OCI-LY7 (cell line): ENCODE data around the gene LONP2. TPM values are rescaled to one million over a fixed set of nuclear protein-coding genes. Genes with fewer than 3 reads are reported as not detected.

Experiments used
- BruUV-seq: library from RNA; stranded (reverse); fragments of 400-500 nt; replicated peaks from 2 replicates; lab custom pipeline; 2021; lab: Mats Ljungman, UMichigan
- CTCF ChIA-PET: fragments of 300-600 bp; sonication (Branson Sonifier 250); formaldehyde crosslinking; loops from one replicate; lab custom pipeline; 2022; ENCODE audit warnings: antibody characterized with exemption; ENCODE audit not compliant: unreplicated experiment; lab: Charles Lee
- POLR2A ChIA-PET: fragments of 300-600 bp; sonication (Branson Sonifier 250); formaldehyde crosslinking; loops from one replicate; lab custom pipeline; 2022; ENCODE audit warnings: antibody characterized with exemption; lab: Charles Lee
- DNase-seq: peaks from one replicate; pipeline ENCODE4 v3.0.0-alpha.2; 2015; ENCODE audit warnings: low spot score
- H2AFZ ChIP-seq: fragments of 200-600 bp; sonication (generic), shearing (Covaris generic); 2 replicates; pipeline ENCODE4 v1.6.1; 2014; ENCODE audit warnings: mild to moderate bottlenecking, antibody characterized with exemption, low read length, moderate library complexity
- H3K27ac ChIP-seq: fragments of 200-600 bp; sonication (generic); 2 replicates; pipeline ENCODE4 v1.5.1; 2014; ENCODE audit warnings: mixed run types, low read depth, mild to moderate bottlenecking, moderate library complexity, low read length, inconsistent platforms; ENCODE audit not compliant: poor library complexity, severe bottlenecking
- H3K36me3 ChIP-seq: fragments of 200-600 bp; sonication (generic); 2 replicates; pipeline ENCODE4 v1.6.1; 2014; ENCODE audit warnings: mild to moderate bottlenecking, antibody characterized with exemption, low read length, moderate library complexity, mixed read lengths; ENCODE audit not compliant: insufficient read depth
- H3K4me1 ChIP-seq: fragments of 200-600 bp; sonication (generic); 2 replicates; pipeline ENCODE4 v1.5.1; 2014; ENCODE audit warnings: mild to moderate bottlenecking, low read length; ENCODE audit not compliant: insufficient read depth, poor library complexity, severe bottlenecking
- H3K4me2 ChIP-seq: fragments of 200-600 bp; sonication (generic); 2 replicates; pipeline ENCODE4 v1.6.1; 2014; ENCODE audit warnings: mild to moderate bottlenecking, low read length
- H3K4me3 ChIP-seq: fragments of 200-600 bp; sonication (generic); 2 replicates; pipeline ENCODE4 v1.5.1; 2014; ENCODE audit warnings: mild to moderate bottlenecking, low read depth, low read length; ENCODE audit not compliant: poor library complexity, severe bottlenecking
- H3K79me2 ChIP-seq: fragments of 200-600 bp; sonication (generic); 2 replicates; pipeline ENCODE4 v1.6.1; 2016; ENCODE audit warnings: low read depth, mild to moderate bottlenecking, low read length, moderate library complexity, mixed read lengths; ENCODE audit not compliant: insufficient read depth
- H3K9me2 ChIP-seq: fragments of 200-600 bp; sonication (generic); 2 replicates; pipeline ENCODE4 v1.6.1; 2016; ENCODE audit warnings: mild to moderate bottlenecking, low read length, mixed read lengths; ENCODE audit not compliant: insufficient read depth
- H3K9me3 ChIP-seq: fragments of 200-600 bp; sonication (generic); 2 replicates; pipeline ENCODE4 v1.6.1; 2014; ENCODE audit warnings: mild to moderate bottlenecking, mixed run types, low read length, mixed read lengths
- H4K20me1 ChIP-seq: fragments of 200-600 bp; sonication (generic); 2 replicates; pipeline ENCODE4 v1.6.1; 2014; ENCODE audit warnings: mild to moderate bottlenecking, antibody characterized with exemption, low read length, moderate library complexity, mixed read lengths; ENCODE audit not compliant: insufficient read depth
- CTCF ChIP-seq: fragments of 200-600 bp; sonication (generic); conservative IDR thresholded peaks from 2 replicates; pipeline ENCODE4 v1.5.1; 2014; ENCODE audit warnings: mild to moderate bottlenecking, antibody characterized with exemption, low read length, moderate library complexity, mixed read lengths
- EZH2phosphoT487 ChIP-seq: fragments of 200-600 bp; sonication (generic); IDR thresholded peaks from 2 replicates; pipeline ENCODE4 v1.6.1; 2018; ENCODE audit warnings: low read depth, borderline replicate concordance, mild to moderate bottlenecking, mixed run types, antibody characterized with exemption, low read length, moderate library complexity, mixed read lengths
- intact Hi-C: fragments of 100-400 bp; cut with micrococcal nuclease; formaldehyde crosslinking; loops from one replicate; pipeline ENCODE4 v1.10.0; 2022; ENCODE audit not compliant: unreplicated experiment
- total RNA-seq, 2 experiments: library from RNA; depleted of rRNA in 1 of 2; stranded (reverse); fragments of >200 nt in 1 of 2; shearing (Covaris generic) in 1 of 2; gene quantifications; 2 replicates each; pipeline ENCODE4 v1.2.3, GENCODE V29; 2014 to 2022

Gene LONP2
- total RNA-seq, 2 experiments from 2014 or later = 13.0 to 23.3 TPM

- Histone ChIP-seq H3K4me1 (no peaks in the 10 kb centered on the region), H3K79me2 (peaks cover 8% of the 10 kb centered on the region; the same call in 1 of the 2 replicates), H3K9me3 (no peaks in the 10 kb centered on the region), H2AFZ (no peak overlapping the region), H3K27ac (no peak overlapping the region), H3K9me2 (no peaks in the 10 kb centered on the region), H4K20me1 (peaks cover 27% of the 10 kb centered on the region; the same call in 1 of the 2 replicates), H3K36me3 (peaks cover 52% of the 10 kb centered on the region), H3K4me3 (no peak overlapping the region), H3K4me2 (no peak overlapping the region)
- ChIA-PET CTCF (interaction anchor here (0.5 kb wide), 1 partner anchor 14 kb away, joined by 3 read pairs; no protein-coding TSS in a partner anchor), POLR2A (interaction anchor here (0.7 to 0.9 kb wide), 2 partner anchors 10 to 12 kb away, joined by 3 read pairs; no protein-coding TSS in a partner anchor)
- TF ChIP-seq EZH2phosphoT487 (no peak), CTCF (no peak)
- intact Hi-C loops = loop anchor here (5.0 kb wide), 1 partner anchor 187 kb away; no protein-coding TSS in a partner anchor
- BruUV-seq = no TSS peak
- DNase-seq = no peak
Observed at GRCh38 chr16:48354877-48355855, 111.1 kb downstream of the LONP2 start.

- H3K4me1 ChIP-seq = peaks cover 6% of the 10 kb centered on the region
- DNase-seq = no peak
- H4K20me1 ChIP-seq = peaks cover 33% of the 10 kb centered on the region; the same call in 1 of the 2 replicates
- H3K4me3 ChIP-seq = no peak overlapping the region
- H3K27ac ChIP-seq = no peak overlapping the region
- intact Hi-C loops = no loop called here
- CTCF ChIA-PET = no interaction called here
- TF ChIP-seq EZH2phosphoT487 (no peak), CTCF (no peak)
- POLR2A ChIA-PET = interaction anchor here (0.6 to 1.0 kb wide), 5 partner anchors 20 to 302 kb away, joined by 3 to 4 read pairs (median 3); no protein-coding TSS in a partner anchor
- no TSS peak for BruUV-seq
- no peak overlapping the region for H3K4me2 ChIP-seq
- no peaks in the 10 kb centered on the region for H3K9me2 ChIP-seq
- H2AFZ ChIP-seq = no peak overlapping the region
- peaks cover 50% of the 10 kb centered on the region for H3K36me3 ChIP-seq
- peaks cover 23% of the 10 kb centered on the region; the same call in 1 of the 2 replicates for H3K79me2 ChIP-seq
- no peaks in the 10 kb centered on the region for H3K9me3 ChIP-seq
Observed at GRCh38 chr16:48356633-48357376, 112.7 kb downstream of the LONP2 start.
